Keratinocyte (primary cell): Measurements from ENCODE around the gene VASP.

Experiments used
- CTCF ChIP-seq, 3 experiments: IDR thresholded peaks in 1 of 3; conservative IDR thresholded peaks in 1 of 3; optimal IDR thresholded peaks in 1 of 3; 2 replicates in 2 of 3; 3 replicates in 1 of 3; pipeline versions ENCODE3 to v1.5.1; 2011; ENCODE audit warnings: low read length in 3 of 3, mild to moderate bottlenecking in 3 of 3, moderate library complexity in 2 of 3, control low read depth in 1 of 3, inconsistent platforms in 1 of 3; ENCODE audit not compliant: insufficient read depth in 2 of 3; ENCODE audit errors: extremely low read depth in 1 of 3
- EZH2 ChIP-seq: IDR thresholded peaks from one replicate; pipeline ENCODE4 v1.6.1; 2012; ENCODE audit warnings: inconsistent platforms, mild to moderate bottlenecking, low read length, moderate library complexity

- TF ChIP-seq CTCF (optimal IDR thresholded peaks at IDR 0.05 in 1 of 3, IDR thresholded peaks at IDR 0.05 in 1 of 3, conservative IDR thresholded peaks at IDR 0.05 in 1 of 3; ENCODE audit: extremely low read depth in 1 of 3, insufficient read depth in 2 of 3, low read length in 3 of 3) = no peak
- TF ChIP-seq EZH2 = no peak
These were observed 67.9 kb downstream of the VASP start for GRCh38 chr19:45575216-45575615.
